Hepatocyte (in vitro differentiated cells): ENCODE data around the gene PSMD11. TPM values are rescaled to one million over a fixed set of nuclear protein-coding genes. Genes with fewer than 3 reads are reported as not detected.

Experiments
- DNase-seq: peaks from one replicate; pipeline ENCODE4 v3.0.0-alpha.2; 2016; ENCODE audit warnings: low spot score
- H2AFZ ChIP-seq: fragments of 200-600 bp; sonication (generic); 2 replicates; pipeline ENCODE4 v1.6.0; 2016; ENCODE audit warnings: antibody characterized with exemption, mild to moderate bottlenecking
- H3K27ac ChIP-seq: fragments of 200-600 bp; sonication (generic); 2 replicates; pipeline ENCODE4 v1.5.1; 2016; ENCODE audit warnings: mild to moderate bottlenecking
- H3K27me3 ChIP-seq: fragments of 200-600 bp; sonication (generic); 2 replicates; pipeline ENCODE4 v1.6.1; 2016
- H3K36me3 ChIP-seq: fragments of 200-600 bp; sonication (generic); replicated peaks from 2 replicates; pipeline ENCODE4 v1.5.1; 2016; ENCODE audit warnings: low read depth; ENCODE audit not compliant: insufficient read depth
- H3K4me1 ChIP-seq: fragments of 200-600 bp; sonication (generic); 2 replicates; pipeline ENCODE4 v1.5.1; 2016; ENCODE audit warnings: mild to moderate bottlenecking, moderate library complexity; ENCODE audit not compliant: insufficient read depth
- H3K4me2 ChIP-seq: fragments of 200-600 bp; sonication (generic); 2 replicates; pipeline ENCODE4 v1.6.0; 2016
- H3K4me3 ChIP-seq: fragments of 200-600 bp; sonication (generic); 2 replicates; pipeline ENCODE4 v1.5.1; 2016; ENCODE audit warnings: mild to moderate bottlenecking
- H3K79me2 ChIP-seq: fragments of 200-600 bp; sonication (generic); 2 replicates; pipeline ENCODE4 v1.6.0; 2017; ENCODE audit warnings: mild to moderate bottlenecking
- H3K9me2 ChIP-seq: fragments of 200-600 bp; sonication (generic); replicated peaks from 2 replicates; pipeline ENCODE4 v1.6.0; 2017; ENCODE audit warnings: mild to moderate bottlenecking; ENCODE audit not compliant: insufficient read depth
- H3K9me3 ChIP-seq: fragments of 200-600 bp; sonication (generic); 2 replicates; pipeline ENCODE4 v1.5.1; 2016; ENCODE audit warnings: low read depth, mild to moderate bottlenecking
- H4K20me1 ChIP-seq: fragments of 200-600 bp; sonication (generic); 2 replicates; pipeline ENCODE4 v1.6.0; 2016; ENCODE audit warnings: mild to moderate bottlenecking; ENCODE audit not compliant: insufficient read depth, poor library complexity, severe bottlenecking
- EZH2 ChIP-seq: fragments of 200-600 bp; sonication (generic); IDR thresholded peaks from 2 replicates; pipeline ENCODE4 v1.6.1; 2016; ENCODE audit warnings: antibody characterized with exemption, mild to moderate bottlenecking, borderline replicate concordance
- EZH2phosphoT487 ChIP-seq: fragments of 200-600 bp; sonication (generic); IDR thresholded peaks from one replicate; pipeline ENCODE4 v1.6.1; 2018; ENCODE audit warnings: antibody characterized with exemption, mild to moderate bottlenecking, low read depth, moderate library complexity; ENCODE audit not compliant: unreplicated experiment, severe bottlenecking
- WGBS: methylation state at CpG from one replicate; pipeline ENCODE4 v1.1.6; 2016; ENCODE audit warnings: low lambda C conversion rate; ENCODE audit errors: missing lambda C conversion rate; 5-methylcytosine and 5-hydroxymethylcytosine counted together
- polyA plus RNA-seq: library from polyadenylated mRNA; unstranded; fragments of >200 nt; fragmentation: Nextera tagmentation; extraction: Ambion mirVana; gene quantifications from 2 replicates; pipeline ENCODE4 v1.2.1, GENCODE V29; 2016
- total RNA-seq: library from RNA; depleted of rRNA; stranded (reverse); fragments of >200 nt; gene quantifications from 2 replicates; pipeline ENCODE4 v1.2.3, GENCODE V29; 2014
- TF ChIP-seq, protein P1 (sequence below): fragments of 200-600 bp; sonication (generic); IDR thresholded peaks from 2 replicates; pipeline ENCODE4 v1.5.1; 2016; ENCODE audit warnings: antibody characterized with exemption, mild to moderate bottlenecking; ENCODE audit not compliant: poor library complexity

PSMD11 gene
- total and polyA plus RNA-seq, 2 experiments from 2014 or later: 62.0 to 141 TPM

DNA sequence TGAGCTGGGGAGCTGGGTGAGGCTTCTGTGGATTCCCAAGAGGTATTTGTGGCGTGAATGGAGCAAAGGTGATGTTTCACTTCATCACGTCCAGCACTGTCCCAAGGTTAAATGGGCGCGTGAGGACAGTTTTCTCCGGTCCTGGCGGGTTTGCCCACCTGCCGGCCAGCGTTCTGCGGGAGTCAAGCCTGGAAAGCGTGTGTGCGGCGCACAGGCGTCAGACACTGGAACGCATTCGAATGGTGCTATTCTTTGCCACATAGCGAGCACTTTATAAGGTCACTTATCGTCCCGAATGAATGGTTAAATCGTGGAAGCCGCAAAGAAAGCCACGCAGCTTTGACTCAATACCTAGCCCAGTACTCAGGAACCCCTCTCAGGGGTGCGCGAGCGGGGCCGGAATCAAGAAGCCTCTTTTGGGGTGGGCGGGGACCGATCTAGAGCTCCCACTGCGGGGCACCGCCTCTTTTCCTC, 446 bp upstream of the PSMD11 start:
- Histone ChIP-seq H3K9me3 (no peaks in the 10 kb centered on the region), H3K4me1 (peaks cover 13% of the 10 kb centered on the region), H2AFZ (peak overlapping the region; percentile 85), H3K9me2 (no peaks in the 10 kb centered on the region), H3K4me3 (peak overlapping the region; percentile 55), H3K79me2 (peaks cover 44% of the 10 kb centered on the region), H3K36me3 (no peaks in the 10 kb centered on the region), H3K27me3 (no peaks in the 10 kb centered on the region), H4K20me1 (peaks cover 12% of the 10 kb centered on the region), H3K4me2 (peak overlapping the region; percentile 86), H3K27ac (no peak overlapping the region)
- DNase-seq: peak; percentile 29
- TF ChIP-seq EZH2phosphoT487: no peak
- TF ChIP-seq, protein P1, sequence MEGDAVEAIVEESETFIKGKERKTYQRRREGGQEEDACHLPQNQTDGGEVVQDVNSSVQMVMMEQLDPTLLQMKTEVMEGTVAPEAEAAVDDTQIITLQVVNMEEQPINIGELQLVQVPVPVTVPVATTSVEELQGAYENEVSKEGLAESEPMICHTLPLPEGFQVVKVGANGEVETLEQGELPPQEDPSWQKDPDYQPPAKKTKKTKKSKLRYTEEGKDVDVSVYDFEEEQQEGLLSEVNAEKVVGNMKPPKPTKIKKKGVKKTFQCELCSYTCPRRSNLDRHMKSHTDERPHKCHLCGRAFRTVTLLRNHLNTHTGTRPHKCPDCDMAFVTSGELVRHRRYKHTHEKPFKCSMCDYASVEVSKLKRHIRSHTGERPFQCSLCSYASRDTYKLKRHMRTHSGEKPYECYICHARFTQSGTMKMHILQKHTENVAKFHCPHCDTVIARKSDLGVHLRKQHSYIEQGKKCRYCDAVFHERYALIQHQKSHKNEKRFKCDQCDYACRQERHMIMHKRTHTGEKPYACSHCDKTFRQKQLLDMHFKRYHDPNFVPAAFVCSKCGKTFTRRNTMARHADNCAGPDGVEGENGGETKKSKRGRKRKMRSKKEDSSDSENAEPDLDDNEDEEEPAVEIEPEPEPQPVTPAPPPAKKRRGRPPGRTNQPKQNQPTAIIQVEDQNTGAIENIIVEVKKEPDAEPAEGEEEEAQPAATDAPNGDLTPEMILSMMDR: peak; percentile 97
- WGBS: 11% methylated on average over 29 of the region's 29 CpGs

GRCh38 chr17:32445074-32445415, 735 bp downstream of the PSMD11 start:
- Histone ChIP-seq H3K27ac (peak overlapping the region; percentile 90), H3K4me3 (peak overlapping the region; percentile 70), H3K4me2 (peak overlapping the region; percentile 86), H3K79me2 (peaks cover 56% of the 10 kb centered on the region), H3K9me2 (no peaks in the 10 kb centered on the region), H3K9me3 (no peaks in the 10 kb centered on the region), H3K36me3 (no peaks in the 10 kb centered on the region), H2AFZ (peak overlapping the region; percentile 77), H4K20me1 (peaks cover 12% of the 10 kb centered on the region), H3K27me3 (no peaks in the 10 kb centered on the region), H3K4me1 (peaks cover 13% of the 10 kb centered on the region)
- no peak for TF ChIP-seq EZH2phosphoT487
- no peak for TF ChIP-seq EZH2
- TF ChIP-seq, protein P1: no peak
- under 1% methylated on average over 14 of the region's 14 CpGs for WGBS
- peak; percentile 70 for DNase-seq

DNA sequence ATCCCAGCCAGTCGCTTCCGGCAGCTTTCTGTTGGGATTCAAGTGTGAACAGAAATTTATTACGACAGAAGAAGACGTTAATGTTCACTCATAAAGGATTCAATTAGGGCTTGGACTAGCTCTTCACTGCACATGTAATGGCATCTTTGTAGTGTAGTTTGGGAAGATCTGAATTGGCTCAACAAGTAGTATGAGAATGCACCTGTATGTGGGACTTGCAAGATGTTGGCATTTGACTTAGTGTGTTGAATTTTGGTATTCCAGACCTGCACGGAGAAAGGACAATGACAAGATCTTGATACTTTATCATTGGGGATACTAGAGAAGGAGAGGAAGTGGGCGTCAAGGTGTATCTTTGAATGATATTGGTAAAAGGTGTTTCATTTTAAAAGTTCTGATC, 1.2 kb downstream of the PSMD11 start:
- H3K79me2 ChIP-seq: peaks cover 60% of the 10 kb centered on the region
- TF ChIP-seq, protein P1: no peak
- TF ChIP-seq EZH2 (no peak), EZH2phosphoT487 (no peak)

GRCh38 chr17:32445971-32446370, 1.7 kb downstream of the PSMD11 start:
- 82% methylated on average over 2 of the region's 2 CpGs for WGBS
- TF ChIP-seq EZH2phosphoT487 (no peak), EZH2 (no peak)
- TF ChIP-seq, protein P1: no peak
- H3K4me3 ChIP-seq: peak overlapping the region; percentile 70
- H3K27me3 ChIP-seq: no peaks in the 10 kb centered on the region
- DNase-seq: no peak
- H3K9me3 ChIP-seq: no peaks in the 10 kb centered on the region
- H4K20me1 ChIP-seq: peaks cover 12% of the 10 kb centered on the region
- H3K4me1 ChIP-seq: peaks cover 13% of the 10 kb centered on the region
- H3K4me2 ChIP-seq: peak overlapping the region; percentile 86
- no peak overlapping the region for H3K27ac ChIP-seq
- H3K9me2 ChIP-seq: no peaks in the 10 kb centered on the region
- H3K79me2 ChIP-seq: peaks cover 65% of the 10 kb centered on the region
- no peaks in the 10 kb centered on the region for H3K36me3 ChIP-seq
- no peak overlapping the region for H2AFZ ChIP-seq

More for the DNA sequence above, 1.2 kb downstream of the PSMD11 start:
- H4K20me1 ChIP-seq: peaks cover 12% of the 10 kb centered on the region
- no peaks in the 10 kb centered on the region for H3K9me3 ChIP-seq
- DNase-seq: no peak
- peak overlapping the region; percentile 86 for H3K4me2 ChIP-seq
- peak overlapping the region; percentile 90 for H3K27ac ChIP-seq
- no peaks in the 10 kb centered on the region for H3K9me2 ChIP-seq
- peak overlapping the region; percentile 70 for H3K4me3 ChIP-seq
- peaks cover 13% of the 10 kb centered on the region for H3K4me1 ChIP-seq
- H2AFZ ChIP-seq: peak overlapping the region; percentile 77
- WGBS: 18% methylated on average over 6 of the region's 6 CpGs
- H3K27me3 ChIP-seq: no peaks in the 10 kb centered on the region
- H3K36me3 ChIP-seq: no peaks in the 10 kb centered on the region
